Neural cell (in vitro differentiated cells): ENCODE results near the gene KLK6.

ENCODE experiments used
- CTCF ChIP-seq: fragments of 450-650 bp; IDR thresholded peaks from 2 replicates; pipeline ENCODE4 v1.5.1; 2014; ENCODE audit warnings: antibody characterized with exemption, mild to moderate bottlenecking, moderate library complexity; ENCODE audit not compliant: poor library complexity, severe bottlenecking
- EP300 ChIP-seq: fragments of 450-650 bp; conservative IDR thresholded peaks from 2 replicates; pipeline ENCODE4 v1.6.1; 2014; ENCODE audit warnings: antibody characterized with exemption, mild to moderate bottlenecking, moderate library complexity; ENCODE audit not compliant: poor library complexity, severe bottlenecking
- EZH2 ChIP-seq: fragments of 200-600, 300-800 bp; shearing (Covaris generic), sonication (generic); IDR thresholded peaks from 2 replicates; pipeline ENCODE4 v1.6.1; 2014; ENCODE audit warnings: antibody characterized with exemption, low read length, borderline replicate concordance, mild to moderate bottlenecking; ENCODE audit not compliant: insufficient read depth, poor library complexity, severe bottlenecking
- POLR2AphosphoS5 ChIP-seq: IDR thresholded peaks from 2 replicates; pipeline ENCODE4 v1.6.1; 2012
- REST ChIP-seq: IDR thresholded peaks from 2 replicates; pipeline ENCODE4 v1.6.1; 2012; ENCODE audit warnings: borderline replicate concordance
- SMC3 ChIP-seq: fragments of 450-650 bp; conservative IDR thresholded peaks from 2 replicates; pipeline ENCODE4 v1.6.1; 2014; ENCODE audit warnings: antibody characterized with exemption, mild to moderate bottlenecking, moderate library complexity; ENCODE audit not compliant: poor library complexity
- TAF1 ChIP-seq: IDR thresholded peaks from 2 replicates; pipeline ENCODE4 v1.6.1; 2012; ENCODE audit warnings: low read depth

DNA sequence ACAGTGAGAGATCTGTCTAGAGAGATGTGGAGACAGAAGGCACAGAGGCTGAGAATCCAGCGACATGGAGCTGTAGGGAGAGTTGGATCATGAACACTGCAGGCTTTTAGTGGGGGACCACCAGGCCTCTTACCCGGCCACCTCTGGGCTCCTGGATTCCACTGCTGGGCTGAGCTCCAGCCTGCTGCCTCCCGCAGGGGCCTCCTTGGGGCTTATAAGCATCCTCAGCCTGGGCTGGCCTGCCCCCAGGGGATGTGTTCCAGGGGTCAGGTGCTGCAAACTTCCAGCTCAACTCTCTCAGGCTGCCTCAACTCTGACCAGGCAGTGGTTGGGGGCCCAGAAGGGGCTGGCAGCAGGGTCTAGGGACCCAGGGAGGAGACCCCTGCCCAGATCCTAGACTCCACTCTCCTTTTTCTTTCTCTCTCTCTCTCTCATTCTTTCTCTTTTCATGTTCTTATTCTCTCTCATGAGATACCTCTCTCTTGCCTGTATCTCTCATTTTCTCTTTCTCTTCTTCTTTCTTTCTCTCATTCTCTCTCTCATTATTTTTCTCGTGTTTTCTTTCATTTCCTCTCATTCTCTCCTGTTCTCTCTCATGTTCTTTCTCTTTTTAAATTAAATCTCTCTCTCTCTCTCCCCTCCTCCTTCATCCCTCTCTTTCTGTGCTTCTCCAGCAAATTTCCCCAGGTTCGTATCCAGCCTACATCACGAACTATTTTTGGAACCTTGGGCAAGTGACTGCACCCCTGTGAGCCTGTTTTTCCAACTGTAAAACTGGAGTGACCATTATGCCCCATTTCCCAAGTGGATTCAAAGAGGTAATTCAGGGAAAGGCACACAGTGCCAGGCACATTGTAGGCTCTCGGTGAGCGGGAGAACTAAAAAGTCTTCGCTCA, 57.9 kb downstream of the KLK6 start, which contains the start of gene KLK4:
- TF ChIP-seq CTCF (no peak), REST (no peak), SMC3 (no peak), EZH2 (no peak), POLR2AphosphoS5 (no peak), EP300 (no peak), TAF1 (no peak)
